Bone marrow (tissue), 2 donors: ENCODE measurements around the gene AGPAT4.

ENCODE experiments used
- DNase-seq, 2 donors: peaks; one replicate each; lab custom pipeline; 2025; lab: John Stamatoyannopoulos, UW

AGPAT4 gene

GRCh38 chr6:161254464-161255253, 19.2 kb downstream of the AGPAT4 start:
- DNase-seq, result no peak

DNA sequence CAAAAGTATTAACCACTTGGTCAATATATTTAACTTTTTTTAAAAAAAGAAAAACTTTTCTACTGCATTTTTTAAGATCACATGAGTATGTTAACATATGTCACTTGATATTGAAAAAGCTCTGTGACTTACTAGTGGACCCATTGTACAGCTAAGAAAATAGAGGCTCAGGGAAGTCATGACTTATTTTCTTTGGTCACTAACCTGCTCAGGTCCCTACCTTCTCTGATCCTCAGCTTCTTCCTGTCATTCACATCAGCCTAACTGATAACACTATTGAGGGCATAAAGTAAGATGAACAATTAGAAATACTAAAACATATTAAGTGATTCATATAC, 19.8 kb downstream of the AGPAT4 start:
- DNase-seq, result no peak

DNA sequence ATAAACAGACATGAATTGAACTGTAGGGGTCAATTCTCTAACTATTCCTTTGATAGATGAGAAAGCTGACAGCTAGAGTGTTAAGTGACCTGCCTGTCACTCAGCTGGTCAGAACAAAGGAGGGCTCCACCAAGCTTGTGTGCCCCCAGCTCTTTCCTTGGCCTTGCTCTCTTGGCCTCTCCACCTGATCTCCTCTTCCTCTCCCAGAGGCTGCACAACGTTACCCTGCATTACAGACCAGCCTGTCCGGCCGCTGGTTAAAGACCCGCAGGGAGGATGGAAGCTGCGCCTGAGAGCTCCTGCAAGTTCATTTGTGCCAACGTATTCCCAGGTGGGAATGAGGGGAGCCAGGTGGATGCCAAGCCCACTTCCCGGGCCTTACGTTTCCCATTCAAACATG, 22.5 kb downstream of the AGPAT4 start:
- DNase-seq, result no peak

- DNase-seq, result no peak
Observed at GRCh38 chr6:161249327-161249726, 24.5 kb downstream of the AGPAT4 start.

DNA sequence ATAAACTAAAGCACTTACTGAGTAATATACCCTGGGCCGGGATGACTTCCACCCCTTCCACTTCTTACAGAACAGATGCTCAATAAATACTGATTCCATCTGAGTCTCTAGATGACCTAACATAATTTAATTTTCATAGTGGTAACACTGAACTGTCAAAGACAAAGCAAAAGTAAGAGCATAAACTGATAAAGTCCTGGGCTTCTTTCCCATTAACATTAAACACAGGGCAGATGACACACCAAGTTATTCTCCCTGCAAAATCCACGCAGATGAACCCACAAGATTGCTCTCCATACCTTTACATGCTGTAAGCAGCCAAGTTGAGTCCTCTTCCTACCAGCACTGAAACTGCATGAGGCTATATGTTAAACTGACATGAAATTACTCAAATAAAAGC, 27.1 kb downstream of the AGPAT4 start:
- no peak for DNase-seq

DNA sequence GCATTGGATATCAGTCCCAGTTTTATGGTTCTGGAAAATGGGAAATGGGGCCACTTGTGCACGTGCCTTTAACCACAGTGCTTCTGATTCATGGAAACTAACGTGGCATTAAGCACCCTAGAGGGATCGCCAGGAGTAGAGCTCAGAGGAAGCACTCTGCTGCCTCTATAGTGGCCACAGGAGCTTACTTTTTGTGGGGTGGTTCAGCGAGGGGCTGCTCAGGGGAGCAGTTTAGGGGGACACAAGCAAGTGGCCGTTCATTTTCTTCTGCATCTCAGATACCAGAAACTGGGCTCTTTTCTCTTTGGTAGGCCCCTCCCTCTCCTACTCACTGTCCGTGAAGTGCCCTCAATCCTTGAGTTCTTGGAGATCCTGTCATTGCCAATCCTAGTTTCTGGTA, 28.5 kb downstream of the AGPAT4 start:
- DNase-seq, result no peak

GRCh38 chr6:161244725-161245124, 29.1 kb downstream of the AGPAT4 start:
- DNase-seq, result no peak

GRCh38 chr6:161242779-161243693, 30.8 kb downstream of the AGPAT4 start:
- DNase-seq, result peak in 1 of 2 donors; percentile 8

GRCh38 chr6:161242113-161242512, 31.7 kb downstream of the AGPAT4 start:
- no peak for DNase-seq

- no peak for DNase-seq
Observed at GRCh38 chr6:161239001-161239400, 34.9 kb downstream of the AGPAT4 start.

GRCh38 chr6:161238500-161238899, 35.4 kb downstream of the AGPAT4 start:
- no peak for DNase-seq

DNA sequence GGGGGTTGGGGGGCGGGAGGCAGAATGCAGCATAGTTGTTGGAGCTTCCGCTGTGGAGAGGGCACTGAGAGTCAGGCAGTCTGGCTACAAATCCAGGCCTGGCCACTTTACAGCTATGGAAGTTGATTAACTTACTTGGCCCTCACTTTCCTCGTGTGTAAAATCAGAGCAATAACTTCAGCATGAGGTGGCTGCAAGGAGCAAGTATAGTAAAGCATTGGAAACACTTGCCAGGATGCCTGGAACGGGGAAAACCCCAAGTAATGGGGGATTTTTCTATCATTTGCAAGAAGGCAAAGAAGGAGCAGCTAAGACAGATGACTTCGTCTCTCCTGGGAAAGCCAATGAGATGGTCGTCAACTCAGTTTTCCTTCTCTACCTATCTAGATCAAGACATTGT, 35.8 kb downstream of the AGPAT4 start:
- no peak for DNase-seq

DNA sequence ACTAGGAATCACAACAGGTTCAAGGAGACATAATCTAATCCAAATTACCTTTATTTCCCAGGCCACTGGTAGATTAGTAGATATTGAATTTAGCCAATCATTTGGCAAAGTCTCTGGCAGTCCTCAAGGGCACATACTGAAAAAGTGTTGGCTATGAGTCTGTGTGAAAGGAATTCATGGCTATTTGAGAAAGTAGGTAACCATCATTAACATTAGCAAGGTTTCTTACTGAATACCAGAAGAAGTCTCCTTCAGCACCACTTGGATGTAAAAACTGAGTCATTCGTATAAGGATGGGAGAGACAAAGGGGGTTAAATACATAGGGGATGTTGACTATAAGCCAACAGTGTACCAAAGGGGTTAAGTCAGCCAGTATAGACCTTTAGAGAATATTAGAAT, 36.7 kb downstream of the AGPAT4 start:
- no peak for DNase-seq

GRCh38 chr6:161235776-161236633, 37.9 kb downstream of the AGPAT4 start:
- DNase-seq, result no peak

DNA sequence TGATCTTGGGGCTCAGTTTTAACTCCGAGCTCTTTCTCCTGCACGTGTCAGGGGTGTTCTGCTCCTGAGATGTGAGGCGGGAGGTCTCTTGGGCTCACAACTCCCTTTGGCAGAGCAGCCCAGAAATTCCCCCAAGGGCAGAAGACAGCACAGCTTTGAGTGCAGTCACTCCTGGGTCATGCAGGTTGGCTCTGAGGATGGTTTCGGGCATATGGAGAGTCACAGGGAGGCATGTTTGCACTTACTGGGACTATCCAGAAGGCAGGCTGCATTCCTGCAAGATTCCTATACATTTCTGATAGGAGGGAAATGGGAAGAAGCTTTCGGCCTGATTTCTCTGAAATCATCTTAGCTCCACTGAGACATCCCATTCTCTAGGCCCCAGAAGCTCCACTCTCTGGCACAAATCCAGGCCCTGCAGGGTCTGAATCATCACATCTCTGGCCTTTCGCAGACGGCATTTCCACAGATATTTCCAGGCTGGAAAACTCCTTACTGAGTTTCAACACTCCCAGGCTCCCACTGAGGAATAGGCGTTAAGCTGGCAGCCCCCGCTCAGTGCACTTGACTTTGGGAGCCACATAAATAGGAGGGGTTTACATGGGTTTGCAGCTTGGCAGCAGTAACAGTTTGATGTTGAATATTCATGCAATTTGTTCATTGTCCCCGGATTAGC, 39.7 kb downstream of the AGPAT4 start:
- DNase-seq, result no peak

DNA sequence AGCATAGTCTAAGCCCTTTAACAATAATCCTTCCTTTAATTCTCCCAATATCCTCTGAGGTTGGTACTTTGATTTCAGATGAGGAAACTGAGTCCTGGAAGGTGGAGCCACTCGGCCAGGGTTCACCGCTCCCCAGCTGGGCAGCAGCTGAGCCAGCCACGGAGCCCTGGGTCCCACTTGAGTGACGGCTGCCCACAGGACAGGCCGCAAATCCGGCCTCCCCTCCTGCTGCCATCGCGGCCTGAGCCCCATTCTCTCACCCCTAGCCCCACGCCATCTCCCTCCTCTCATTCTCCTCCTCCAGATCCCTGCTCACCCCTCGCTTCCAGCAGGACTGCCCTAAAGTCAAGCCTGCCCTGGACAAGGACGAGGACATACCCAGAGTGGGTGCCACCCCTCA, 41.4 kb downstream of the AGPAT4 start:
- DNase-seq, result no peak

- no peak for DNase-seq
Observed at GRCh38 chr6:161232010-161232409, 41.9 kb downstream of the AGPAT4 start.

GRCh38 chr6:161230339-161230738, 43.5 kb downstream of the AGPAT4 start:
- DNase-seq, result no peak

- DNase-seq, result peak in 1 of 2 donors; percentile 81
Observed at GRCh38 chr6:161228921-161229591, 44.8 kb downstream of the AGPAT4 start.

DNA sequence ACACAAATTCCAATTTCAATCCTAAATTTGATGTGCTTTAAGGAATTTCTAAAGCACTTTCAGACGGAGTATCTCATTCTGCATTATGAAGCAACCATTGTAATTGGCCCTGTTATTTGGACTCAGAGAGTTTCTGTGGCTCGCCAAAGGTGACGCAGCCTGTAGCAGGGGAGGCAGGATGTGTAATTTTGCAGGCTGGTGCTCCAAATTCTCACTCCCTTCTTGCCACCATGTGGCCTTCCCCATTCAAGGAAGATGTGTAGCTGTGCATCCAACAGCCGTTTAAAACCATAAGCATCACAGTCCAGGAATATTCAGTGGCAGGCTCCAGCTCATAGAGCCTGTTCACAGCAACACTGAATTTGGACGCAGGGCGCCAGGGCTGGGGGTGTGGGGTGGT, 45.8 kb downstream of the AGPAT4 start:
- no peak for DNase-seq
